Mucosa of stomach (tissue), 1 donor: ENCODE measurements around the gene CACHD1.

Source experiments
- H3K27me3 ChIP-seq: one replicate; pipeline ENCODE4 v1.7.0; 2013; ENCODE audit warnings: mild to moderate bottlenecking, low read length; ENCODE audit not compliant: control insufficient read depth, insufficient read depth
- H3K36me3 ChIP-seq: one replicate; pipeline ENCODE4 v1.7.0; 2013; ENCODE audit warnings: low read length; ENCODE audit not compliant: control insufficient read depth, insufficient read depth
- H3K4me1 ChIP-seq: one replicate; pipeline ENCODE4 v1.7.0; 2013; ENCODE audit warnings: mild to moderate bottlenecking, low read length; ENCODE audit not compliant: control insufficient read depth, insufficient read depth
- H3K4me3 ChIP-seq: one replicate; pipeline ENCODE4 v1.7.0; 2013; ENCODE audit warnings: low read length
- H3K9ac ChIP-seq: one replicate; pipeline ENCODE4 v1.7.0; 2013; ENCODE audit warnings: mild to moderate bottlenecking, low read length, moderate library complexity
- H3K9me3 ChIP-seq: one replicate; pipeline ENCODE4 v1.7.0; 2013; ENCODE audit warnings: mild to moderate bottlenecking, low read length, moderate library complexity; ENCODE audit not compliant: control insufficient read depth
- donor health status: Pancreatic carcinoma.

Gene CACHD1

GRCh38 chr1:64664299-64664698, 194.4 kb downstream of the CACHD1 start:
- H3K4me3 ChIP-seq: no peak overlapping the region
- H3K9ac ChIP-seq: no peak overlapping the region
- H3K9me3 ChIP-seq: no peaks in the 10 kb centered on the region
- H3K4me1 ChIP-seq: no peaks in the 10 kb centered on the region
- H3K36me3 ChIP-seq: no peaks in the 10 kb centered on the region
- no peaks in the 10 kb centered on the region for H3K27me3 ChIP-seq

DNA sequence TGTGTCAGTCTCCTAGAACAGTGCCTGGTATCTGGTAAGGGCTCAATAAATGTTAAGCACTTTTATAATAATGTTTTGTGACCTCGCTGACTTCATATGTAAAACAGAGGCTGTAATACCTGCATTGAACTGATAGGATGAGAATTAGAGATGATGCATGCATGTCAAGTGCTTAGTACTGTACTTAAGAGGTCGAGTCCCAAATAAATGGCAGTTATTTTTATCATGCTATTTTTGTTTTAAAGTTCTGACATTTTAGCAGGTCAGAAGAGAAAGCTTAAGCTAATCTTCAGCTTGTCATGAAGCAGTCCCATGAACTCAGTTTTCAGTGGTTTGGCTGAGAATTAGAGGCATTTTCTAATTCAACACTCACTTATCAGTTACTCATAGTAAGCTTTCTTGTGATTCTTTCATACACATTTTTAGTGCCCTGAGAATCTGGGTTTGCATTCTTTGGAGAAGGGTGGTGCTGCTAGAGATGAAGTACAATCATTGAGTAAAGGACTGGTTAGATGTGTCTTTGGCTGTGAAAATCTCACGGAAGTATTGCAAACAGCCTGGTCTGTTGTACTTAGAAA, 199.3 kb downstream of the CACHD1 start:
- no peaks in the 10 kb centered on the region for H3K36me3 ChIP-seq
- H3K9ac ChIP-seq: no peak overlapping the region
- no peaks in the 10 kb centered on the region for H3K4me1 ChIP-seq
- H3K27me3 ChIP-seq: no peaks in the 10 kb centered on the region
- no peaks in the 10 kb centered on the region for H3K9me3 ChIP-seq
- H3K4me3 ChIP-seq: no peak overlapping the region

- Histone ChIP-seq H3K4me3 (no peak overlapping the region), H3K9me3 (no peaks in the 10 kb centered on the region), H3K27me3 (no peaks in the 10 kb centered on the region), H3K36me3 (no peaks in the 10 kb centered on the region), H3K4me1 (no peaks in the 10 kb centered on the region), H3K9ac (no peak overlapping the region)
Measured at GRCh38 chr1:64675718-64676345, 205.9 kb downstream of the CACHD1 start.

DNA sequence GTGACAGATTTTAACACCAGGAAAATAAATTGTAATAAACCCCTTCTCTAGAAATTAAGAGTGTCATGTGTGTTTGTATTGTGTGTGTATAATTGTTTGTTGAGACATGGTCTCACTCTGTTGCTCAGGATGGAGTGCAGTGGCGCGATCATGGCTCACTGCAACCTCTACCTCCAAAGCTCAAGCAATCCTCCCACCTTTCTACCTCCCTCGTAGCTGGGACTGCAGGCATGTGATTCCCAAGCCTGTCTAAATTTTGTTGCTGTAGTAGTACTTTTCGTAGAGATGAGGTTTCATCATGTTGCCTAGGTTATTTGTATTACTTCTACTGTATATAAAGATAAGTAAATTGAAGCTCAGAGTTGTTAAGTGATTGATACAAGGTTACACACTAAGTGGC, 206.5 kb downstream of the CACHD1 start:
- H3K4me3 ChIP-seq: no peak overlapping the region
- no peaks in the 10 kb centered on the region for H3K36me3 ChIP-seq
- H3K9me3 ChIP-seq: no peaks in the 10 kb centered on the region

GRCh38 chr1:64677532-64677931, 207.6 kb downstream of the CACHD1 start:
- no peak overlapping the region for H3K9ac ChIP-seq
- H3K4me3 ChIP-seq: no peak overlapping the region
- no peaks in the 10 kb centered on the region for H3K36me3 ChIP-seq
- no peaks in the 10 kb centered on the region for H3K27me3 ChIP-seq
- no peaks in the 10 kb centered on the region for H3K4me1 ChIP-seq
- no peaks in the 10 kb centered on the region for H3K9me3 ChIP-seq

More for the DNA sequence above, 206.5 kb downstream of the CACHD1 start:
- Histone ChIP-seq H3K27me3 (no peaks in the 10 kb centered on the region), H3K9ac (no peak overlapping the region), H3K4me1 (no peaks in the 10 kb centered on the region)

DNA sequence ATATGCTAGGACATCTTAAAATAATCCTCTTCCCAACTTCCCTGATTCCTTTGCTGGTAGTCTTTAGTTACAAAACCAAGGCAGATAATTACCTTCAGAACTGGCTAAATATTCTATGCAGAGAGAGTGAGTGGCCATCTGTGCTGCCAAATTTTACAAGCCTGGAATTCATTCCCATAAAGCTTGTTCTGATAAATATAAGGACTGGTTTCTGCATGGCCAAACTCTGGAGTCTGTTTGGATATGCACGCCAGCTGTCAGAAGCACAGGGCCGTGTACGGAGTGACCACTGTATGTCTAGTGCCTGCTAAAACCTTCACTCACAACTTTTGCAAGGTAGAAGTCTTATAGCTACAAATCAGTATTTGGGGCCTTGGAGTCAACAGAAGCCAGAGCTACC, 208.4 kb downstream of the CACHD1 start:
- no peak overlapping the region for H3K9ac ChIP-seq
- no peak overlapping the region for H3K4me3 ChIP-seq
- no peaks in the 10 kb centered on the region for H3K36me3 ChIP-seq
- H3K9me3 ChIP-seq: no peaks in the 10 kb centered on the region
- H3K4me1 ChIP-seq: no peaks in the 10 kb centered on the region
- H3K27me3 ChIP-seq: no peaks in the 10 kb centered on the region

- Histone ChIP-seq H3K36me3 (no peaks in the 10 kb centered on the region), H3K4me1 (no peaks in the 10 kb centered on the region)
Measured at GRCh38 chr1:64679177-64679576, 209.2 kb downstream of the CACHD1 start.

GRCh38 chr1:64680599-64680998, 210.7 kb downstream of the CACHD1 start:
- Histone ChIP-seq H3K4me1 (peaks cover 5% of the 10 kb centered on the region), H3K4me3 (no peak overlapping the region), H3K27me3 (no peaks in the 10 kb centered on the region), H3K36me3 (no peaks in the 10 kb centered on the region), H3K9ac (no peak overlapping the region), H3K9me3 (no peaks in the 10 kb centered on the region)

More at GRCh38 chr1:64679177-64679576, 209.2 kb downstream of the CACHD1 start:
- Histone ChIP-seq H3K9ac (no peak overlapping the region), H3K9me3 (no peaks in the 10 kb centered on the region), H3K27me3 (no peaks in the 10 kb centered on the region), H3K4me3 (no peak overlapping the region)

DNA sequence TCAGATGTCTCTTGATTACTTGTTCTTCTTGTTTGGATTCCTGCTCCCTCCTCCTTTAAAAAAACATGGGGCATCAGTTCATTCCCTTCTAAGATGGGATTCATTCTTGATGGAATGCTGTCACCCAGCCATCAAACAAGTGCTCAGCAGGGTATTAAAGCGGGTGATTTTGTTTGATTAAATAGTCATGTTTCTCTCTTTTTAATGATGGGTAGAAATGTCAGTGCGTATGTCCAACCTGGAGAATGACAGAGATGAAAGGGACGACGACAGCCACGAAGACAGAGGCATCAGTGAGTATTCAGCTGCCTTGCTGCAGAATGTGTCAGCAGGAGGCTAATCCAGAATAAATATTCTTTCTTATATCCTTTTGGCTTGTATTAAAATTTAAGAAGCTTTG, 211.1 kb downstream of the CACHD1 start:
- Histone ChIP-seq H3K36me3 (no peaks in the 10 kb centered on the region), H3K4me1 (peaks cover 9% of the 10 kb centered on the region)

GRCh38 chr1:64683419-64683818, 213.5 kb downstream of the CACHD1 start:
- H3K4me3 ChIP-seq: no peak overlapping the region
- H3K9ac ChIP-seq: no peak overlapping the region
- peaks cover 24% of the 10 kb centered on the region for H3K4me1 ChIP-seq
- H3K27me3 ChIP-seq: no peaks in the 10 kb centered on the region
- H3K36me3 ChIP-seq: no peaks in the 10 kb centered on the region
- no peaks in the 10 kb centered on the region for H3K9me3 ChIP-seq

More for the DNA sequence above, 211.1 kb downstream of the CACHD1 start:
- Histone ChIP-seq H3K9me3 (no peaks in the 10 kb centered on the region), H3K27me3 (no peaks in the 10 kb centered on the region), H3K4me3 (no peak overlapping the region), H3K9ac (no peak overlapping the region)

DNA sequence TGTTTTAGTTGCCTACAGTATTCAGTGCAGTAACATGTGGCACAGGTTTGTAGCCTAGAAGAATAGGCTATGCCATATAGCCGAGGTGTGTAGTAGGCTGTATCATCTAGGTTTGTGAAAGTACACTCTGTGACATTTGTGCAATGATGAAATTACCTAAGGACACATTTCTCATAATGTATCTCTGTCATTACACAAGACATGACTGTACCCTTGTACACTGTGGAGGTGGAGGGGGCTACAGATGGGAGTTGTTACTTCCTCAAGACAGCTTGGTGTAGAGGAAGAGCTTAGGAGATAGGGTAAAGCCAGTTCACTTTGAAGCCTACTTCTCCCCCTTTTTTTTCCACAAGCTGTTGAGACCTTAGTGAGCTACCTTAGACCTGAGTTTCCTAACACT, 215.3 kb downstream of the CACHD1 start:
- no peaks in the 10 kb centered on the region for H3K9me3 ChIP-seq
- no peaks in the 10 kb centered on the region for H3K36me3 ChIP-seq
- no peak overlapping the region for H3K4me3 ChIP-seq
- H3K4me1 ChIP-seq: peaks cover 24% of the 10 kb centered on the region
- H3K9ac ChIP-seq: no peak overlapping the region
- H3K27me3 ChIP-seq: no peaks in the 10 kb centered on the region

DNA sequence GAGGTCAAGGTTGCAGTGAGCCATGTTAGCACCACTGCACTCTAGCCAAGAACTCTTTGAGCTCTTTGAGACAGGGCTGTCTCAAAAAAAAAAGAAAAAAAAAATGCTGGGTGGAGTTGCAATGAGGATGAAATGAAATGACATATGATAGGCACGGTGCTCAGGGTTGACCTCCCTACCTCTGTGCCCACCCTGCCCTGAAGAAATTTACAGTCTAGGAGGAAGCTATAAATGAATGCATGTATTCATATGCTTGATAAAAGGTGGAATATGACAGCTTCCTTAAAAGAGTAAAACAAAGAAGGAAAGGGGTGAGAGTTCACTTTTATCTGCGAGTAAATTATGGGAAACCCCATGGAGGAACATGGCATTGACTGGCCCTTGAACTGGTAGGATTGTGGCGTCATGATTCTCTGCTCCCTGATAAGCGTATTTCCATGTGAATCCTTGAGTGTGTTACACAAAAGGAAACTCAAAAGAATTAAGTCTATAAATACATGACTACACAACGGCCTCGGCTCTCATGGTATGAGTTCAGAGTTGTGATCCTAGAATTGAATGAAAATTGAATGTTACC, 215.9 kb downstream of the CACHD1 start:
- Histone ChIP-seq H3K9ac (no peak overlapping the region), H3K27me3 (no peaks in the 10 kb centered on the region), H3K9me3 (no peaks in the 10 kb centered on the region), H3K36me3 (no peaks in the 10 kb centered on the region), H3K4me1 (peaks cover 24% of the 10 kb centered on the region), H3K4me3 (no peak overlapping the region)
